H1 (cell line): ENCODE data around the gene TCF4. TPM values are rescaled to one million over a fixed set of nuclear protein-coding genes. Genes with fewer than 3 reads are reported as not detected.

Experiments
- CTCF ChIA-PET: fragments of 300-600 bp; sonication (Branson Sonifier 250); formaldehyde crosslinking; loops from one replicate; lab custom pipeline; 2021; ENCODE audit not compliant: partially characterized antibody; lab: Charles Lee
- POLR2A ChIA-PET: fragments of 300-600 bp; sonication (Branson Sonifier 250); formaldehyde crosslinking; loops from one replicate; lab custom pipeline; 2021; ENCODE audit warnings: inconsistent platforms; ENCODE audit not compliant: partially characterized antibody; lab: Charles Lee
- DNase-seq, 2 experiments: peaks; one replicate each; pipeline versions ENCODE4 v3.0.0 to v3.0.0-alpha.2; 2010 to 2022; ENCODE audit warnings: low spot score in 2 of 2, low read depth in 1 of 2, mixed read lengths in 1 of 2
- FAIRE-seq: peaks from 2 replicates; lab custom pipeline; 2011; peaks lifted over from hg19 to GRCh38; lab: Jason Lieb, UNC
- H2AFZ ChIP-seq: 2 replicates; pipeline ENCODE4 v1.8.1; 2012; ENCODE audit warnings: low read length, inconsistent platforms
- H2AK5ac ChIP-seq: 2 replicates; pipeline ENCODE4 v1.6.1; 2013; ENCODE audit warnings: low read depth, low read length
- H2BK120ac ChIP-seq: replicated peaks from 2 replicates; pipeline ENCODE3; 2013; ENCODE audit warnings: low read depth, low read length, inconsistent platforms
- H2BK12ac ChIP-seq: 2 replicates; pipeline ENCODE4 v1.6.1; 2013; ENCODE audit warnings: low read depth, low read length
- H2BK15ac ChIP-seq: 2 replicates; pipeline ENCODE4 v1.6.1; 2013; ENCODE audit warnings: low read length
- H2BK20ac ChIP-seq: 2 replicates; pipeline ENCODE4 v1.6.1; 2013; ENCODE audit warnings: low read length
- H2BK5ac ChIP-seq: 2 replicates; pipeline ENCODE4 v1.6.1; 2013; ENCODE audit warnings: low read depth, low read length
- H3K14ac ChIP-seq: 2 replicates; pipeline ENCODE4 v1.6.1; 2013; ENCODE audit warnings: inconsistent platforms; ENCODE audit not compliant: insufficient read length
- H3K18ac ChIP-seq: 2 replicates; pipeline ENCODE4 v1.6.1; 2013; ENCODE audit warnings: low read length; ENCODE audit errors: extremely low read depth
- H3K23ac ChIP-seq: 2 replicates; pipeline ENCODE4 v1.6.1; 2013; ENCODE audit warnings: inconsistent platforms; ENCODE audit not compliant: insufficient read length
- H3K23me2 ChIP-seq: 2 replicates; pipeline ENCODE4 v1.6.1; 2013; ENCODE audit warnings: low read depth, low read length
- H3K27ac ChIP-seq: 2 replicates; pipeline ENCODE4 v1.6.1; 2011; ENCODE audit warnings: low read depth, low read length, inconsistent platforms
- H3K27me3 ChIP-seq, 4 experiments: replicated peaks in 1 of 4; 1 replicate in 1 of 4; 2 replicates in 3 of 4; pipeline versions ENCODE4 v1.6.1 to v1.8.1; 2011 to 2013; ENCODE audit warnings: low read length in 3 of 4, mild to moderate bottlenecking in 3 of 4, inconsistent platforms in 2 of 4, mixed read lengths in 2 of 4, moderate library complexity in 1 of 4; ENCODE audit not compliant: control insufficient read depth in 3 of 4, insufficient read depth in 3 of 4; ENCODE audit errors: extremely low read depth in 1 of 4
- H3K36me3 ChIP-seq, 4 experiments: 2 replicates each; pipeline versions ENCODE4 v1.6.1 to v1.8.1; 2011 to 2013; ENCODE audit warnings: mild to moderate bottlenecking in 4 of 4, low read length in 3 of 4, moderate library complexity in 2 of 4, control low read depth in 1 of 4, inconsistent platforms in 1 of 4; ENCODE audit not compliant: insufficient read depth in 4 of 4, control insufficient read depth in 2 of 4
- H3K4ac ChIP-seq: replicated peaks from 2 replicates; pipeline ENCODE3; 2013; ENCODE audit warnings: low read length, low read depth, mixed read lengths, inconsistent platforms; ENCODE audit not compliant: insufficient read length
- H3K4me1 ChIP-seq, 4 experiments: replicated peaks in 1 of 4; 1 replicate in 1 of 4; 2 replicates in 3 of 4; pipeline versions ENCODE4 v1.6.1 to v1.8.1; 2011 to 2013; ENCODE audit warnings: low read length in 3 of 4, inconsistent platforms in 2 of 4, mixed read lengths in 1 of 4; ENCODE audit not compliant: insufficient read depth in 4 of 4, control insufficient read depth in 3 of 4
- H3K4me2 ChIP-seq, 2 experiments: 2 replicates each; pipeline versions ENCODE4 v1.6.1 to v1.8.1; 2011 to 2013; ENCODE audit warnings: low read depth in 2 of 2, low read length in 2 of 2, control low read depth in 1 of 2, inconsistent platforms in 1 of 2, mild to moderate bottlenecking in 1 of 2; ENCODE audit not compliant: insufficient read depth in 1 of 2
- H3K4me3 ChIP-seq, 4 experiments: fragments of 200-600, 300-600 bp in 1 of 4; sonication (generic), shearing (Covaris generic), sonication (Bioruptor Twin) in 1 of 4; 2 replicates each; pipeline versions ENCODE4 v1.5.1 to v1.8.1; 2011 to 2016; ENCODE audit warnings: low read length in 4 of 4, low read depth in 3 of 4, control low read depth in 2 of 4, inconsistent platforms in 2 of 4, mild to moderate bottlenecking in 2 of 4, mixed read lengths in 1 of 4, moderate library complexity in 1 of 4; ENCODE audit not compliant: insufficient read depth in 2 of 4; ENCODE audit errors: extremely low read depth in 1 of 4
- H3K56ac ChIP-seq: replicated peaks from 2 replicates; pipeline ENCODE3; 2013; ENCODE audit warnings: low read depth, mild to moderate bottlenecking, mixed read lengths, low read length, inconsistent platforms; ENCODE audit not compliant: insufficient read length
- H3K79me1 ChIP-seq: 2 replicates; pipeline ENCODE4 v1.6.1; 2013; ENCODE audit warnings: low read depth, low read length, control low read depth
- H3K79me2 ChIP-seq, 2 experiments: 2 replicates each; pipeline versions ENCODE4 v1.6.1 to v1.8.1; 2012 to 2013; ENCODE audit warnings: low read length in 2 of 2, mild to moderate bottlenecking in 2 of 2, inconsistent platforms in 1 of 2; ENCODE audit not compliant: insufficient read depth in 2 of 2, control insufficient read depth in 1 of 2
- H3K9ac ChIP-seq, 4 experiments: replicated peaks in 1 of 4; 1 replicate in 1 of 4; 2 replicates in 3 of 4; pipeline versions ENCODE4 v1.6.1 to v1.8.1; 2011 to 2013; ENCODE audit warnings: low read depth in 3 of 4, low read length in 3 of 4, control low read depth in 2 of 4, mild to moderate bottlenecking in 2 of 4, moderate library complexity in 2 of 4, inconsistent platforms in 1 of 4; ENCODE audit errors: extremely low read depth in 1 of 4
- H3K9me3 ChIP-seq, 2 experiments: 2 replicates each; pipeline versions ENCODE4 v1.6.1 to v1.8.1; 2012 to 2013; ENCODE audit warnings: mild to moderate bottlenecking in 2 of 2, moderate library complexity in 2 of 2, control low read depth in 1 of 2, inconsistent platforms in 1 of 2, low read depth in 1 of 2, low read length in 1 of 2, mixed read lengths in 1 of 2; ENCODE audit not compliant: insufficient read depth in 2 of 2
- H4K20me1 ChIP-seq, 2 experiments: replicated peaks in 1 of 2; 2 replicates each; pipeline versions ENCODE3 to v1.8.1; 2011 to 2013; ENCODE audit warnings: inconsistent platforms in 2 of 2, low read length in 2 of 2, mild to moderate bottlenecking in 1 of 2; ENCODE audit not compliant: insufficient read depth in 2 of 2, control insufficient read depth in 1 of 2
- H4K5ac ChIP-seq: 2 replicates; pipeline ENCODE4 v1.6.1; 2013; ENCODE audit warnings: low read length, low read depth, mixed read lengths, inconsistent platforms; ENCODE audit not compliant: insufficient read length
- H4K8ac ChIP-seq: 2 replicates; pipeline ENCODE4 v1.8.0; 2013; ENCODE audit warnings: mild to moderate bottlenecking, moderate library complexity, low read length, inconsistent platforms; ENCODE audit not compliant: insufficient read depth; ENCODE audit errors: extremely low read depth
- H4K91ac ChIP-seq: replicated peaks from 2 replicates; pipeline ENCODE3; 2013; ENCODE audit warnings: low read length, mixed read lengths, inconsistent platforms; ENCODE audit not compliant: insufficient read length
- CBX8 ChIP-seq: fragments of 300-800, 300-1000 bp; sonication (generic); IDR thresholded peaks from 2 replicates; pipeline ENCODE4 v1.7.1; 2016; ENCODE audit warnings: low read depth, low read length, borderline replicate concordance
- CTBP2 ChIP-seq: IDR thresholded peaks from 2 replicates; pipeline ENCODE4 v1.7.0; 2011; ENCODE audit warnings: borderline replicate concordance, mild to moderate bottlenecking, moderate library complexity, mixed read lengths, low read length; ENCODE audit not compliant: insufficient read depth, insufficient read length
- RXRA ChIP-seq: IDR thresholded peaks from 2 replicates; pipeline ENCODE4 v1.6.1; 2011; ENCODE audit warnings: low read depth, mild to moderate bottlenecking, low read length, moderate library complexity; ENCODE audit not compliant: insufficient read depth
- TAF1 ChIP-seq: IDR thresholded peaks from 2 replicates; pipeline ENCODE4 v1.6.1; 2011; ENCODE audit warnings: mild to moderate bottlenecking, low read depth, low read length
- WGBS, 2 experiments: shearing (Covaris generic) in 1 of 2; methylation state at CpG; one replicate each; pipeline versions ENCODE4 v1.1.6 to v1.1.7; 2013 to 2015; ENCODE audit warnings: low lambda C conversion rate in 2 of 2, mixed read lengths in 2 of 2, inconsistent platforms in 1 of 2, low coverage in 1 of 2, missing lambda C conversion rate in 1 of 2; ENCODE audit not compliant: insufficient replicate concordance in 2 of 2, insufficient coverage in 1 of 2, insufficient read length in 1 of 2; ENCODE audit errors: extremely low coverage in 1 of 2, missing lambda C conversion rate in 1 of 2; 5-methylcytosine and 5-hydroxymethylcytosine counted together
- polyA plus RNA-seq, 7 experiments: library from polyadenylated mRNA; depleted of rRNA in 3 of 7; stranded (reverse) in 5 of 7; unstranded in 2 of 7; fragments of >200 nt in 5 of 7; fragments of 200-250 nt in 2 of 7; gene quantifications; 1 replicate in 5 of 7; 2 replicates in 1 of 7; 4 replicates in 1 of 7; pipeline versions ENCODE4 v1.2.1 to v1.2.3, GENCODE V29; 2011 to 2013; ENCODE audit warnings: missing spikeins in 2 of 7, mixed read lengths in 2 of 7
- total RNA-seq: library from RNA; stranded (reverse); fragmentation: NEBNext Ultra II Directional; extraction: Animal tissue kit (Norgen Biotek cat#: 25700); gene quantifications from 2 replicates; pipeline ENCODE4 v1.2.1, GENCODE V29; 2021
- TF ChIP-seq, protein P1 (sequence below): IDR thresholded peaks from 2 replicates; pipeline ENCODE4 v1.6.1; 2012; ENCODE audit warnings: inconsistent platforms
- TF ChIP-seq, protein P2 (sequence below), 3 experiments: IDR thresholded peaks; 1 replicate in 2 of 3; 2 replicates in 1 of 3; pipeline versions ENCODE4 v1.5.1 to v1.6.1; 2011; ENCODE audit warnings: low read length in 3 of 3, mild to moderate bottlenecking in 3 of 3, inconsistent platforms in 2 of 3, low read depth in 1 of 3, moderate library complexity in 1 of 3; ENCODE audit not compliant: insufficient read depth in 1 of 3; ENCODE audit errors: control extremely low read depth in 1 of 3

The TCF4 gene
- total and polyA plus RNA-seq, 2 of the 8 experiments (the other 6 are each of a cell fraction or from before 2014, with no cell fraction given) = 59.3 to 118 TPM

DNA sequence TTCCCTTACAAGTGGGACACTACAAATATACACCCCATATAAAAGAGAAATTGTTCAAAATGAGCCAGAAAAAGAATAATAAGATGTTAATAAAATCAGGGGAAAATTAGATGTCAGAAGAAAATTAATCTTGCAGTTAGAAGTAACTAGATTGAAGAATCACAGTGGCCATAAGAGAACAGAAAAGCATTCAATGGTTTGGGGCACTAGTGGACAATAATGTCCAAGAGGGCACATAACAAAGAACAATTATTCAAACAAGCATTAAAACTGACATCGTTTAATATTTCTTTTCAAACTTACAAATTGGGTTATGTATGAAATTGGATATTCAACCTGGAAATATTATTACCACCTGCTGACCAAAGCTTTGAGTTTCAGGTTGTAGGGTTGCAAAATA is 12.9 kb downstream of the TCF4 start:
- Histone ChIP-seq H3K36me3 (peaks cover 0 to 8% (median 0%) of the 10 kb centered on the region in 4 experiments; a peak in 1 of 8 replicates), H3K56ac (no peak overlapping the region), H2AFZ (no peak overlapping the region), H3K79me1 (peaks cover 9% of the 10 kb centered on the region; the same call in 1 of the 2 replicates), H3K18ac (no peak overlapping the region), H3K4ac (no peak overlapping the region), H4K8ac (no peak overlapping the region), H2BK12ac (no peak overlapping the region), H3K23me2 (no peaks in the 10 kb centered on the region), H2AK5ac (no peak overlapping the region), H2BK15ac (no peak overlapping the region), H3K4me3 (no peak overlapping the region), H3K9me3 (no peaks in the 10 kb centered on the region), H2BK120ac (no peak overlapping the region)
- POLR2A ChIA-PET = no interaction called here
- CTCF ChIA-PET = interaction anchor here (0.6 to 0.8 kb wide), 2 partner anchors 90 to 190 kb away, joined by 3 to 4 read pairs; no protein-coding TSS in a partner anchor
- no peak for FAIRE-seq
- 85% methylated on average over 1 of the region's 1 CpG; no CpG with 5 or more reads in 1 of the 2 experiments for WGBS, 2 experiments
- TF ChIP-seq, protein P1, sequence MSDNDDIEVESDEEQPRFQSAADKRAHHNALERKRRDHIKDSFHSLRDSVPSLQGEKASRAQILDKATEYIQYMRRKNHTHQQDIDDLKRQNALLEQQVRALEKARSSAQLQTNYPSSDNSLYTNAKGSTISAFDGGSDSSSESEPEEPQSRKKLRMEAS = no peak
- no peak for TF ChIP-seq CBX8
- TF ChIP-seq CTBP2 = no peak
- TF ChIP-seq, protein P2, sequence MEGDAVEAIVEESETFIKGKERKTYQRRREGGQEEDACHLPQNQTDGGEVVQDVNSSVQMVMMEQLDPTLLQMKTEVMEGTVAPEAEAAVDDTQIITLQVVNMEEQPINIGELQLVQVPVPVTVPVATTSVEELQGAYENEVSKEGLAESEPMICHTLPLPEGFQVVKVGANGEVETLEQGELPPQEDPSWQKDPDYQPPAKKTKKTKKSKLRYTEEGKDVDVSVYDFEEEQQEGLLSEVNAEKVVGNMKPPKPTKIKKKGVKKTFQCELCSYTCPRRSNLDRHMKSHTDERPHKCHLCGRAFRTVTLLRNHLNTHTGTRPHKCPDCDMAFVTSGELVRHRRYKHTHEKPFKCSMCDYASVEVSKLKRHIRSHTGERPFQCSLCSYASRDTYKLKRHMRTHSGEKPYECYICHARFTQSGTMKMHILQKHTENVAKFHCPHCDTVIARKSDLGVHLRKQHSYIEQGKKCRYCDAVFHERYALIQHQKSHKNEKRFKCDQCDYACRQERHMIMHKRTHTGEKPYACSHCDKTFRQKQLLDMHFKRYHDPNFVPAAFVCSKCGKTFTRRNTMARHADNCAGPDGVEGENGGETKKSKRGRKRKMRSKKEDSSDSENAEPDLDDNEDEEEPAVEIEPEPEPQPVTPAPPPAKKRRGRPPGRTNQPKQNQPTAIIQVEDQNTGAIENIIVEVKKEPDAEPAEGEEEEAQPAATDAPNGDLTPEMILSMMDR (IDR thresholded peaks at IDR 0.05; ENCODE audit: control extremely low read depth in 1 of 3, insufficient read depth in 1 of 3, low read depth in 1 of 3, low read length in 3 of 3) = no peak
- TF ChIP-seq TAF1 = no peak
- no peak for TF ChIP-seq RXRA
- TF ChIP-seq, all 59 proteins: peak for 0
- Histone ChIP-seq H3K9ac (no peak overlapping the region), H2BK5ac (no peak overlapping the region), H4K5ac (no peak overlapping the region), H3K4me1 (peaks cover 4 to 26% (median 8%) of the 10 kb centered on the region in 4 experiments), H3K27ac (no peak overlapping the region), H3K27me3 (no peaks in the 10 kb centered on the region), H3K14ac (no peak overlapping the region), H3K4me2 (no peak overlapping the region), H4K91ac (no peak overlapping the region), H2BK20ac (no peak overlapping the region), H4K20me1 (peaks cover 0 to 5% of the 10 kb centered on the region in 2 experiments), H3K23ac (no peak overlapping the region), H3K79me2 (peaks cover 2 to 97% of the 10 kb centered on the region in 2 experiments; a peak in 3 of 4 replicates)
- no peak for DNase-seq
